Suprapubic skin (tissue), 4 donors: ENCODE measurements around the gene DAB2IP.

Experiments
- CTCF ChIP-seq, 2 donors: fragments of 200-600 bp in 1 of 2; fragments of 450-650 bp in 1 of 2; sonication (generic) in 1 of 2; IDR thresholded peaks; one replicate each; pipeline ENCODE4 v1.5.1; 2016 to 2019; ENCODE audit warnings: antibody characterized with exemption in 2 of 2, mild to moderate bottlenecking in 1 of 2, moderate library complexity in 1 of 2
- EP300 ChIP-seq: sonication (generic); formaldehyde crosslinking; IDR thresholded peaks from one replicate; pipeline ENCODE4 v1.6.1; 2017; ENCODE audit warnings: antibody characterized with exemption
- POLR2A ChIP-seq, 2 donors: fragments of 450-650 bp; IDR thresholded peaks; one replicate each; pipeline ENCODE4 v1.6.1; 2017; ENCODE audit warnings: antibody characterized with exemption in 2 of 2, mild to moderate bottlenecking in 2 of 2, moderate library complexity in 2 of 2
- POLR2AphosphoS5 ChIP-seq, 3 donors: sonication (generic); formaldehyde crosslinking; IDR thresholded peaks; one replicate each; pipeline ENCODE4 v1.6.1; 2017; ENCODE audit warnings: antibody characterized with exemption in 3 of 3

GRCh38 chr9:121767171-121767769 lies 115.8 kb downstream of the DAB2IP start:
- TF ChIP-seq CTCF (IDR thresholded peaks at IDR 0.05) = no peak
- no peak for TF ChIP-seq POLR2A (IDR thresholded peaks at IDR 0.05)
- no peak for TF ChIP-seq POLR2AphosphoS5 (IDR thresholded peaks at IDR 0.05)
- no peak for TF ChIP-seq EP300
